Cerebellar nuclear complex (tissue), 1 donor: Measurements from ENCODE around the gene AGPAT3.

Experiments
- DNase-seq, 2 experiments: peaks; one replicate each; lab custom pipeline; 2025; lab: John Stamatoyannopoulos, UW

Gene AGPAT3

DNA sequence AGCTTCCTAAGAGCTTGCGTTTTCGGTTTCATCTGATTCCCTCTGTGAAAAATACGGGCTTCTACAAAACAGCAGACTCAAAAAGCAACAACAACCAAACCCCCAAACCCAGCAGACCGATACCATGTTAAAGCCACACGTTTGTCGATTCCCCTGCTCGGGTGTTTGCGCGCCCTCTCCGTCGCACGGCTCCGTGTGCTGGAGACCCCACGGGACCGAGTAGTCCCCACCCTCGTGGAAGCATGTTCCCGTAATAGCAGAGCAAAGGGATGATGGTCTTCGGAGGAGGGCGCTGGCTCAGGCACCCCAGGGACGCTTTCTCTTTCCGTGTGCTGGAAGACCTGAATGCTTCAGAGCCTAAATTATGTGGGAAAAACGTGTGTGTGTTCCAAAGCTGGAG, 42.7 kb downstream of the AGPAT3 start:
- DNase-seq, result no peak

DNA sequence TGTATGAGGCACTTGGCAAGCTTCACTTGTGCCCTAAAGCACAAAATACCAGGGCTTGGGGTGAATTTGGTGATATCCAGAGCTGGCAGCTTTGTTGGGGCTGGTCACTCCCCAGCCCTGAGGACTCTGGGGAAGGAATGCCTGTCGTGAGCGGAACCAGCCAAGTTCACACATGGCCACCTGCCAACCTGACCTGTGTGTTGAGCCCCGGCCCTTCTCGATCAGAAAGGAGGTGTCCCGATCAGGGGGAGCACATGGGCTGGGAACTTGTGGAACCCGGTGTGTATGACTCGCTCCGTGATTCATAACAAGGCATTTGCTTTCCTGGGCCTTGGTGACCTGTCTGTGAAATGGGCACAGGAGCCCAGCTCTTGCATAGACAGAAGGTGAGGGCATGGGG, 43.1 kb downstream of the AGPAT3 start:
- no peak for DNase-seq

DNA sequence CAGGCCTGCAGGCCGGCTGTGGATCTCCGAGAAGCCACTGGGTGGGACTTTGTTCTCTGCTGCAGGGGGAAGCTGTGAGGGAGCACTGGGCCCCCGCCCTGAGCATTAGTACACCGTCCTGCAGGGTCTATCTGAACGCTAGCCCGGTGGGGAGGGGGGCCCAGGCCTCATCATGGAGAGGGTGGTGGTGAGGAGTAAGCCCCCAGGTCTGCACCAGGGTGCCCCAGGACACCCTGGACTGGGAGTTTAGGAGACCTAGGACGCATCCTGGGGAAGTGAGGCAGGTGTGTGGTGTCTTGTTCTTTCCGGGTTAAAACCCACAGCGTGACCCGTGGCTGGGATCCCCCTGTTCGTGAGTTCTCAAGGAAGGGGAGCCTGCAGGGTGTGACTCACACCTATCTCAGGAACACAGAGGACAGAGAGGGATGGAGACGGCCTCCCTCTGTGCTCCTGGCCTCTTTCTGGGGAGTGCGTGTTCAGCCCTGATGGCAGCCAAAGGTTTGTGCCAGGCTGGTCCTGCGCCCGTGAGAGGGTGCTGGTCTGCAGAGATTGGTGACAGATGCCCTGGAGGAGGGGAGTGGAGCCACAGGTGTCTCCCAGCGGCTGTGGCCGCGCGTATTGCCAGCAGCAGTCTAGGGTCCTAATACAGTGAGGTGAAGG, 44.8 kb downstream of the AGPAT3 start:
- DNase-seq, result no peak

GRCh38 chr21:43910460-43910859, 45.4 kb downstream of the AGPAT3 start:
- no peak for DNase-seq

- no peak for DNase-seq
Observed at GRCh38 chr21:43911015-43911934, 46.3 kb downstream of the AGPAT3 start.

GRCh38 chr21:43911935-43912487, 47.0 kb downstream of the AGPAT3 start:
- DNase-seq, result no peak

- no peak for DNase-seq
Observed at GRCh38 chr21:43912500-43912899, 47.5 kb downstream of the AGPAT3 start.

- DNase-seq, result no peak
Observed at GRCh38 chr21:43912910-43913309, 47.9 kb downstream of the AGPAT3 start.

- DNase-seq, result no peak
Observed at GRCh38 chr21:43913928-43914327, 48.9 kb downstream of the AGPAT3 start.

GRCh38 chr21:43916076-43916475, 51.1 kb downstream of the AGPAT3 start:
- DNase-seq, result no peak

DNA sequence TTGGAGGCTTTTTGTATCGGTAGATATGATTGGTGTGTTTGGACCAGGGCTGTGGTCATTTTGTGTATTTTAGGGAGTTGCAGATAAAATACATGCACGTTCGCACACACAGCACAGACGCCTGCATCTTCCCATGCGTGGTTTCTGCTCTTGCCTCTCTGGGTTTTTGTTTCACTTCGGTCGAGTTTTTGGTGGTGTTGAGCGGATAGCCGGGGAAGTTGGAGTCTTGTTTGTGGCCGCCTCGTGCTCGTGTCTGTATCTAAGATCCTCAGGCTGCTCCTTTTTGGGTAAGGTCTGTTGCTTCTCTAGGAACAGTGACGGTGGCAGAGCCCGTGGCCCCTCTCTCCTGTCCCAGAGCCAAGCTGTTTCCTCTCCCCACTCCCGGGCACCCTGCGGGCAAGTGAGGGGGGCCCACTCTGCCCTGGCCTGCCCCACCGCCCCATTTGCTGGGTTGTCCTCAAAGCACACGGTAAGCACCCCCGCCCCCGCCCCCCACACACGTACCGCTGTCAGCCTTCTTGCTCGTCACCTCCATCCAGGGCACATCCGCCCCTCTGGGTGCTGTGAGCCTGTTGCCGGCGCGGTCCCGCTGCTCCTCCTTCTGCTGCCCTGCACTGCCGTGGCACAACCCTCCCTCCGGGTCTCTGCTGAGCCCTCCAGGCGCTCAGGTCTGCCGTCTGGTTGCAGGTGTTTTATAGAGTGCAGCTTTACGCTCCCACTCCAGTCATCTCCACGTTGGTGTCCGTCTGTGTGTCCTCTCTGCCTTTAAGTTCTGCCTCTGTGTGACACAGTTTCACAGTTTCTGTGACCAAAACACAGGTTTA, 51.9 kb downstream of the AGPAT3 start:
- DNase-seq, result no peak

- no peak for DNase-seq
Observed at GRCh38 chr21:43917515-43918384, 52.7 kb downstream of the AGPAT3 start.

- no peak for DNase-seq
Observed at GRCh38 chr21:43918385-43918947, 53.4 kb downstream of the AGPAT3 start.

- no peak for DNase-seq
Observed at GRCh38 chr21:43919283-43919682, 54.3 kb downstream of the AGPAT3 start.

DNA sequence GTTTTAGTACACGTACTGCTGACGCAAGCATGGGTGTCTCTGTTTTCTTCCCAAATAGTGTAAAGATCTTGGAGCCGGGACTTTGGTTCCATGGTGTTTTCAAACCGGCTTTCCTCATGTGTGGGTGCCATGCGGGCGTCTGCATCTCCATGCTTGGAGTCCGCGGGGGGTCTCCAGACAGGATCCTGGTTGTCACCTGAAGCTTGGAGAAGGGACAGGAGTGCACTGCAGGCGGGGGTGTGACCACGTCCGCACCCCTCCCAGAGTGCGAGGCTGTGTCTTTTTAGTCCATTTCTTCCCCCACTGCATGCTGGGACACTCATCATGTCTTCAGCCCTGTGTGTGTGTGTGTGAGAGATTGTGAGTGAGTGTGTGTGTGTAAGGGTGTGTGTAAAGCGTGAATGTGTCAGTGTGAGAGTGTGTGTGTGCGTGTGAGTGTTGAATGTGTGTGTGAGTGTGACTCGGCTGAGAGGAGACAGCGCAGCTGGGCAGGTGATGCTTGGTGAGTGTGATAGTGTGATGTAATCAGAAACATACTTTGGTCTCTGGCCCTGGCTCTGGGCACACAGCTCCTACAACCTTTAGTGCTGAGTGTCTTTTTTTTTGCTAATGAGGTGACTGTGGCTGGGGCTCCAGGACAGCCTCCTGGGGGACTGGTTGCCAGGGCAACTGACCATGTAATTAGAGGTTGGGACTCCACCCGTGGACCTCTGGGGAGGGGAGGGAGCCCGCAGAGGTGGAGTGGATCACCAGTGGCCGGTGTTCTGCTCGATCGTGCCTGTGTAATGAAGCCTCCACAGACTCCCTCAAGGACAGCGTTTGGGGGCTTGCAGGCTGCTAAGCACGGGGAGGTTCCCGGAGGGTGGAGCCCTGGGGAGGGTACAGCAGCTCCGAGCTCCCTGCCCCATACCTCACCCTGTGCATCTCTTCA, 55.1 kb downstream of the AGPAT3 start:
- no peak for DNase-seq

DNA sequence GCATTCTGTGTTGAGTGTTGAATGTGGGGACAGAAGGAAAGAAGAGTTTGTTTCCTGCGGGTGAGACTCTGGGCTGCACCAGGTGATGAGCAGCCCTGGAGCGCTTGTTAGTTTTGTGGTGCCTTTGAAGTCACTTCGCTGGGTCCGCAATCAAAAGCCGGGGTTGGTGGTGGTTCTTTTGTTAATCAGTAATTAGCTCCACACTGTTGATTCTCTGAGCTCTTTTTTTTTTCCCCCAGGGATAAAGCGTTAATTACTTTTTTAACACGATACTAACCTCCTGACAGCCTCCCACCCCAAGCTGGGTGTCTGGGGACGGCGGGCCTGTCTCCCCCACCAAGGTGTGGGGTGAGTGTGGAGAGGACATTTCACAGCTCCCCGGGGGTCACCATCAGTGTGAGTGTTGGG, 56.6 kb downstream of the AGPAT3 start:
- no peak for DNase-seq

- no peak for DNase-seq
Observed at GRCh38 chr21:43921979-43922945, 57.2 kb downstream of the AGPAT3 start.

DNA sequence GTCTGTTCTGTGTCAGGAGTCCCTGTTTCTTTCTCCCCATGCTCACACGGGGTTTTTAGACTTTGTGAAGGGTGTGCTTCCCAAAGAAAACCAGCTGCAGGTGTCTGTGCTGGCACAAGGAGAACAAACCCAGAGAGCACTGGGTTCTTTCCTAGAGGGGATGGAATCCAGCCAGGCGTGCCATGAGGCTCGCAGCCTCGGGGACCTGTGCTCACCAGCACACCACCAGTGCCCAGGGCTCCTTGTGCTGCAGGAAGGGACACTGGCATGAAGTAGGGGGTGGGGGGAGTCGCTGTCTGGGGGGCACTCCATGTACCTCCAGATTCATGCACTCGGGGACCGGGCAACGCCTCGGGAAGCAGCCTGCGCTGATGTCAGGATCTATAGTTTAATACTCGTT, 57.9 kb downstream of the AGPAT3 start:
- DNase-seq, result no peak

DNA sequence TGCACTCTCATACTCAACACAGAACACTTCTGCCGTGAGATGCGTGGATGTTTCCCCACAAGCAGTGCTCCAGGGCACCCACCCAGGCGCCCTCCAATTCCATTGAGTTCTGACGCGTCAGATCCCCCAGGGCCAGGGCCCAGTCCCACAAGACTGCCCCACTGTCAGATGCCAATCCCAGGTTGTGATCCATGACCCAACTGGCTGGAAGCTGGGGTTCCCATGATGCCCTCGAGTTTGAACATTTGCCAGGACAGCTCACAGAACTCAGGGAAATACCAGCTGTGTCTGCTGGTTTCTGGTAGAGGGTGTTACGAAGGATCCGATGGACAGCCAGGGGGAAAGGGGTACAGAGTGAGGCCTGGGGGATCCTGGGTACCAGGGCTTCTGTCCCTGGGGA, 58.4 kb downstream of the AGPAT3 start:
- no peak for DNase-seq
